ENCODE measurements around the gene CC2D1A. TPM values are rescaled to one million over a fixed set of nuclear protein-coding genes. Genes with fewer than 3 reads are reported as not detected.

The CC2D1A gene
- total RNA-seq, 1 donor from 2014 or later, result 31.7 TPM

DNA sequence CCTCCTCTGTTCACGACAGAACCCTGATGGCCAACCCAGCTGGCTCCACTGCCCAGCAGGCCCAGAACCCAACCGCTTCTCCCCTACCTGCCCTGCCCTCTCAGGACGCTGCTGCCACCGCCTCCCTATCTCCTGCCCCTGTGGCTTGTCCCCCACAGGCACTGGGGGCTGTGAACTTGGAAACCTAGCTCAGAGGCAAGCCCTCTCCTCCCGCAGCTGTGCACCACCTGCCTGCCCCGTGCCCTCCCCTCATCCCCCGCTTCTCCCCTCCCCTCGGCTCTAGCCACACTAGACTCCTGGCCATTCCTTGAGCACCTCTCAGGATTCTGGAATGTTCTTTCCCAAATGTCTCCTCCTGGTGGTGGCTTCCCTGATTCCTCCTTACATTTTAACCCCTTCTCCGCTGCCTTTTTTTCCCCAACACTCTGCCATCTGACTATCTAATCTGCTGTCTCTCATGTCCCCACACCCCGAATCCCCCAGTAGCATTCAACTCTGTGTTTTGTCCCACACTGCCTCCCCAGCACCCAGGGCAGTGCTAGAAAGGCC, 22.4 kb upstream of the CC2D1A start:
- Mint-ChIP-seq H3K36me3 (ENCODE audit: low read depth) (no peaks in the 10 kb centered on the region), H3K4me3 (no peak overlapping the region), H3K27me3 (ENCODE audit: low read depth) (no peaks in the 10 kb centered on the region), H3K9me3 (no peaks in the 10 kb centered on the region), H3K4me1 (peaks cover 20% of the 10 kb centered on the region), H3K27ac (ENCODE audit: unreplicated experiment) (no peak overlapping the region)
- peak; percentile 20 for TF ChIP-seq CTCF (conservative IDR thresholded peaks at IDR 0.05)
- DNase-seq (ENCODE audit: low read depth, low spot score), result no peak

- Mint-ChIP-seq H3K36me3 (ENCODE audit: low read depth) (no peaks in the 10 kb centered on the region), H3K4me3 (no peak overlapping the region), H3K4me1 (peaks cover 20% of the 10 kb centered on the region), H3K27ac (ENCODE audit: unreplicated experiment) (no peak overlapping the region), H3K27me3 (ENCODE audit: low read depth) (no peaks in the 10 kb centered on the region), H3K9me3 (no peaks in the 10 kb centered on the region)
- no peak for TF ChIP-seq CTCF (conservative IDR thresholded peaks at IDR 0.05)
- DNase-seq (ENCODE audit: low read depth, low spot score), result no peak
Measured at GRCh38 chr19:13884726-13885591, 21.0 kb upstream of the CC2D1A start.

GRCh38 chr19:13885826-13886365, 20.1 kb upstream of the CC2D1A start:
- Mint-ChIP-seq H3K27ac (ENCODE audit: unreplicated experiment) (no peak overlapping the region), H3K27me3 (ENCODE audit: low read depth) (no peaks in the 10 kb centered on the region), H3K4me3 (no peak overlapping the region), H3K36me3 (ENCODE audit: low read depth) (no peaks in the 10 kb centered on the region), H3K9me3 (no peaks in the 10 kb centered on the region), H3K4me1 (peaks cover 14% of the 10 kb centered on the region)
- TF ChIP-seq CTCF (conservative IDR thresholded peaks at IDR 0.05), result no peak
- DNase-seq (ENCODE audit: low read depth, low spot score), result no peak

DNA sequence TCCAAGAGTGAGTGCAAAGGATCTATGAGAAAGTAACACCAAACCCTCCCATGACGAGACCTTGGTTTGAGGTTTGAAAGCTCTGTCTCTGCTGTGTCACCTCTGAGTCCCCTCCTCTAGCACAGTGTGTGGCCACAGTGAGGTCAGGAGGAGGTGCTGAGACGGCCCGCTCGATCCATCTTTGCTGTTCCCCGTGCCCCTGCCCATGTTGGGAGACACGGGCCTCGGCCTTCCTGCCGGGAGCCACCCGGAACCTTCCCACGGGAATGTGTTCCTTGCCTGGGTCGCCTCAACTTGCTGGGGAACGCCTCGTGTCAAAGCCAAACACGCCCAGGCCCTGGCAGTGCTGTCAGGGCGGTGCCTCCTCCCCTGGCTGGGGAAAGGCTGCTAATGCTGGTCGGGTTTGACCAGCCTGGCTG, 19.0 kb upstream of the CC2D1A start:
- Mint-ChIP-seq H3K4me3 (no peak overlapping the region), H3K4me1 (peaks cover 3% of the 10 kb centered on the region), H3K36me3 (ENCODE audit: low read depth) (no peaks in the 10 kb centered on the region), H3K9me3 (no peaks in the 10 kb centered on the region), H3K27me3 (ENCODE audit: low read depth) (no peaks in the 10 kb centered on the region), H3K27ac (ENCODE audit: unreplicated experiment) (no peak overlapping the region)
- DNase-seq (ENCODE audit: low read depth, low spot score), result no peak
- TF ChIP-seq CTCF (conservative IDR thresholded peaks at IDR 0.05), result no peak

- no peaks in the 10 kb centered on the region for H3K4me1 Mint-ChIP-seq
- no peak for DNase-seq (ENCODE audit: low read depth, low spot score)
- no peak overlapping the region for H3K27ac Mint-ChIP-seq (ENCODE audit: unreplicated experiment)
- no peak overlapping the region for H3K4me3 Mint-ChIP-seq
- H3K9me3 Mint-ChIP-seq, result no peaks in the 10 kb centered on the region
- TF ChIP-seq CTCF (conservative IDR thresholded peaks at IDR 0.05), result no peak
- H3K36me3 Mint-ChIP-seq (ENCODE audit: low read depth), result no peaks in the 10 kb centered on the region
- H3K27me3 Mint-ChIP-seq (ENCODE audit: low read depth), result no peaks in the 10 kb centered on the region
Measured at GRCh38 chr19:13887517-13887916, 18.5 kb upstream of the CC2D1A start.
